GM19328 (cell line): Measurements from ENCODE around the gene TANK.

Experiments
- ATAC-seq: cut with Tn5 transposase; IDR thresholded peaks from one replicate; pipeline ENCODE4 v1.9.1; 2021; ENCODE audit warnings: mild to moderate bottlenecking, moderate library complexity; ENCODE audit not compliant: unreplicated experiment

TANK gene, protein sequence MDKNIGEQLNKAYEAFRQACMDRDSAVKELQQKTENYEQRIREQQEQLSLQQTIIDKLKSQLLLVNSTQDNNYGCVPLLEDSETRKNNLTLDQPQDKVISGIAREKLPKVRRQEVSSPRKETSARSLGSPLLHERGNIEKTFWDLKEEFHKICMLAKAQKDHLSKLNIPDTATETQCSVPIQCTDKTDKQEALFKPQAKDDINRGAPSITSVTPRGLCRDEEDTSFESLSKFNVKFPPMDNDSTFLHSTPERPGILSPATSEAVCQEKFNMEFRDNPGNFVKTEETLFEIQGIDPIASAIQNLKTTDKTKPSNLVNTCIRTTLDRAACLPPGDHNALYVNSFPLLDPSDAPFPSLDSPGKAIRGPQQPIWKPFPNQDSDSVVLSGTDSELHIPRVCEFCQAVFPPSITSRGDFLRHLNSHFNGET

DNA sequence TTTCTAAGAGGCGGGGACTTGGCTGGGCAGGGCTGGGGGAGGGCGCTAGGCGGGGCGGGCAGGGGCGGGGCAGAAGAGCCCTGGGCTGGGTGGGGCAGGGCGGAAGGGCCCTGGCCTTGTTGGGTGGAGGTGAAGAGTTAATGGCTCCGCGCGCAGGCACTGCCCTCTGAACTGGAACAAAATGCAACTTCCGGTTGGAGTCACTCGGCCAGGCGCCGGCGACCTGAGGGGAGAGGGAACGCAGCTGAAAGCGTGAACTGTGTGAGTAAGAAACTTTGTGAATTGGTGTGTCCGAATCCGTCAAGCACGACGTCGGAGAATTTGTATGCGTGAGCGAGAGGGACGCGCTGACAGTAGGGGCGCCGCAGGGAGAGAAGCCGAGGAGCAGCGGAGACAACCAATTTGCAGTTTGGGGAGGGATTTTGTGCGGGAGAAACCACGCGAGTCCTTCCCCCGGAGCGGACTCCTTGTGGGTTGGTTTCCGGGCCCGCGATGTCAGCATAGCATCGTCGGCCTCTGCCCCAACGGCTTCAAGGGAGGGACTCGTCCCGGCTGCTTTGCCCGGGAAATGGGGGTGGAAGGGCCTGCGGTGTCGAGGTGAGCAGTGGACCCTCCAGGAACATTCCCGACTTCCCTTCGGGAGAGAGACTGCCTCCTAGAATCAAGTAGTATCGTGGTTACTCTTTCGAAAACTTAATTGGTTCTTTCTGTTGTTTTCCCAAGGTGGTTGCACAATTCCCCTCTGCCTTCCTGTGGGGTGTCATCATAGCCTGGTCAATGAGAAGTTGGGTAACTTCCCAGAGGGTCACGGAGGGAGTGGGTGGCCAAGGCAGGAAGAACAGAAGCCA, at the start of gene TANK:
TSS of gene TANK (plus strand) at position 203 of the 848 bp plus-strand sequence. CDS start 19,235 bp downstream, outside the sequence.
- peak; percentile 85 for ATAC-seq

- ATAC-seq: no peak
These were observed 48.7 kb upstream of the TANK start for GRCh38 chr2:161111531-161111930.

DNA sequence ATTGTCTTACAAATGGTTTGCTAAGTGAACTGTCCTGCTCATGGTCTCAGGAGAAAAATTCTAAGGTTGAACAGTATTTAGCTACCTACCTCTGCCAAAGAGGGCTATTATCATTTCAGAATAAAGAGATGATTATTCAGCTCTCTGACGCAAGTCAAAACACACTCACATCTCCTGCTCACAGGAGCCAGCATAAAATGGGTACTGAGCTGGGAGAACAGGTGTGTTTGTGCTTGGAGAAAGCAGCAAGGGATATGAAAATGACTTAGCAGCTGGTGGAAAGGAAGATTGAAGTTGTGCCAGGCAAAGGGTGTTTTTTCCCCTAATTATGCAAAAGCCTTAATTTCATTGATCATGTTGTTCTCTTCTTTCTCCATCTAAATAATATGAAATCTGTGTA, 47.3 kb upstream of the TANK start:
- no peak for ATAC-seq

DNA sequence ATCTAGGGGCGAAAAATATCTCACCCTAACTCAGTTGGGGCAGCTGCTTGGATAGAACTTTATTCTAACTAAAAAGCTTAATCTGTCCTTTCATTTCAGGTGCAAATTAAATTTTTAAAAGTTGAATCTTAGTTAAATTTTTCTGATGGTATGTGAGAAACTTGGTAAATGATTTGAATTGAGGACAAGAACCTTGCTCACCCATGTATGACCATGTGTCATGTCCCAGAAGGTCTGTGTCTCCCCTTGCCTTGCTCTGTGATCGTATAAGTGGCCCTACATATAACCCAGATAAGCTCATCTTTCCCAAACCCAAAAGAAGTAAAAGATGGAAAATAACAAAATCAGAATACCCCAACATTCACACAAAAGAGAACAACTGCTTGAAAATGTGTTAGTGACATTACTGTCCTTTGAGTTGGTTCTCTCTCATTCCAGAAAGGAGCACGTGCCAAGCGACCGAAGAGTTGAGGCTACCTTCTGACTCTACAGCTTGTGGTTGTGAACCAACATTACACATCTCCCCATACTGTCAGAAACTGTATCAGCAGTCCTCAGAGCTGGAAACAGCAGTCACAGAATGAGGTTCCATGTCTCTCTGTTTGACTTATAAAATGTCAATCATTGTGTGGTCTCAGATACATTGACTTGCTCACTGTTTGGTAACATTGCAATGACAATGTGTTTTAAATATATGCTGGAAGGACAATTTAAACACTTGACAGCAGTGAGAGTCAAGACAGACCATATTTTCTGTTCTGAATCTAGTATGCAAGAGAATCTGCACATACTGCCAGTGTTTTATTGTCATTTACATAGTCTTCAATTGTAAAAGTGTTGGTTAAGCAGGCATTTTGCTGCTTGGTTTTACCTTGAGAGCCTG, 46.3 kb upstream of the TANK start:
- no peak for ATAC-seq

- no peak for ATAC-seq
These were observed 45.0 kb upstream of the TANK start for GRCh38 chr2:161115205-161115604.

GRCh38 chr2:161115605-161116380, 44.4 kb upstream of the TANK start:
- ATAC-seq: no peak

GRCh38 chr2:161116509-161116908, 43.7 kb upstream of the TANK start:
- no peak for ATAC-seq

DNA sequence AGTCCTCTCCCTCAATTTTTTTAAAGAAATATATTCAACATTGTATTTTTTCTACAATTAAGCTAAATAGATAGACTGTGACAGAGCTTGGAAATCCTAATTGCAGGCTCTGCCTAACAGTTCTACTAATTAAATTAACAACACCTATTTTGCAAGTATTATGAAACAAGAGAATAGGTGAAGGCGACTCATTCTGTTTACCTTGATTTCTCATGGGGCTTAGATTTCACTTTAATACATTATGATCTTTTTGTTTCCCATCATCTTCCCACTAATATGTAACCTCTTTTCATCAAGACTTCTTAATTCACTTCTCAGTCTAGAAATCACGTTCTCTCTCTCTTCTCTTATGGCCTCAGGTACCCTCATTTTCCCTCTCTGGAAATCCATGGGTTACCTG, 42.7 kb upstream of the TANK start:
- ATAC-seq: no peak

- ATAC-seq: no peak
These were observed 41.5 kb upstream of the TANK start for GRCh38 chr2:161118722-161119121.

DNA sequence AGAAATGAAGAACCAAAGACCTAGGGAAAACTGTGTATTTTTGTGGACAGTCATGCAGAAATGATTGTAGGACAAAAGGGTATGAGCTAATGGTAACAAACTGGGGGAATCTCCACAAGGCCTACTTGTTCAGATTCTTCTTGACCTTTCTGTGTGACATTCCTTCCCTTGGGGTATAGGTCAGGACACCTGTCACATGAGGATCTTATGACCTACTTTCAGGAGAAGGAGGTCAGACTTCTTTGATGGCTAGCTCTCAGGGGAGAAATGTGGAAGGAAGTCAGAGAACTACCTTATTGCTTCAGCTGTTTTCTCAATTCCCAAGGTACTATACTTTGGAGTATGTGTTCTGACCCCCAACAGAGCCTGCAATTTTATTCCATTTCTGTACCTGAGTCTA, 40.7 kb upstream of the TANK start:
- ATAC-seq: no peak

DNA sequence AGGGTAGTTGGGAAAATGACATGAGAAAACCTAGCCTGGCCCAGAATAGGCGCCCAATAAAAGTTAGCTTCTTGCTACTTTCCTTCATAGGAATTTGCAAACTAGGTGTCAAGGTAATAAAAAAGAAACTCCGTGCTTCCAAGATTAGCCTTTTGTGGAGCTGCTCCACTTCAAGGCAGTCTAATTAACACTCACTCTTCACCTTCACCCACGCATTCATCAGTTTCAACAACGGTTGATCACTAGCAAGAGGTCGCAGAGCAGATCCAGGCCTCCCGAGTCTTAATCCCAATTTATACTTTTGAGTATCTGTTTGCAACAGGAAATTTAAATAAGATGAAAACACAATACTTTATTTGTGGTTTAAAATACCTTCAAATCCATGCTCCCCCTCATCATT, 39.5 kb upstream of the TANK start:
- ATAC-seq: no peak

DNA sequence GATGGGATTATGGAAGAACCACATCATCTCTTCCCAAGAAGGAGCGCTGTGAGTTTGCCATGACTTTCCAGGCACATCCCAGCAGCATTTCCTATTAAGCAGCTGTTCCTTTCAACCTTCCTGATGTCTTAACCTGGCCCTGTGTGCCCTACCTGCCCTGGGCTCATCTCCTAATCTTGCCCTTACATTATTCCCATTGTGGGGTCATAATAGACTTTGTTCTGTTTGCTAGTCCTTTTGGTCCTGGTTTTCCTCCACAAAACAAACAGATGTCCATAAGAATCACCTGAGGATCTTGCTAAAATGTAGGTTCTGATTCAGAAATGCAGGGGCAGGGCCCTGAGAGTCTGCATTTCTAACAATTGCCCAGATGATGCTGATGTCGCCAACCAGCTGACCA, 38.6 kb upstream of the TANK start:
- no peak for ATAC-seq

DNA sequence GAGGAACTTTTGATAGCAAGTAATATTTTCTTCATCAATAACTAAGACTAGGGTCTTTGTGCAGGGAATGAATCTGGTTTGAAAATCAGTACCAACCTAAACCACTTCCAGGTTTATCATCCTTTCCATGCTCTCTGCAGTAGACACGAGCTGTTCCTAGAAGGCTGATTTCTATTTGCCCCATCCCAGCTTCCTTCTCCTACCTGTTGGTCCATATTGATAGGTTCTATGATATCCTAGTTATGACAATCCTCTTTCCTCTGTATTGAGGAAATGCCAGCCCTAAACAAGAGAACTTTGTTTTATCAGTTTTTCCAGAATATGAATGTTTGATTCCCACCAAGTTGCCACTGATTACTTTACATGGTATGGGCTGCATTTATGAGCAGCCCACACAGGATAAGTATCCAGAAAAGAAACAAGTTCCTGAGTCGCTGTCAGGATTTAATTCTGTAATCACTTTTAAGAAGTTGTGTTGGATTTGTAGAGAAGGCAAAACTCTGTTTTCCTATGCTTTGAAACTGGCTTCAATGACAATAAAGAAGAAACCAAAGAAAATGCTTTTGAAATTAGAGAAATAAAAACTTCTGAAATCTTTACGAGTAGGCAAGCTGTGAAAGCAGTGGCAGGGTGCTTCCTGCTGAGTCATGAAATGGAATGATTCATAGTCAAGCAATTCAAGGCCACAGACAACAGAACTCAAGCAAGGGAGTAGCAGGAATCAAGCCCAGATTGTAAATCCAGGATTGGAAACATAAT, 37.3 kb upstream of the TANK start:
- ATAC-seq: no peak

- ATAC-seq: no peak
These were observed 36.6 kb upstream of the TANK start for GRCh38 chr2:161123531-161124030.

- ATAC-seq: no peak
These were observed 36.0 kb upstream of the TANK start for GRCh38 chr2:161124201-161124600.

DNA sequence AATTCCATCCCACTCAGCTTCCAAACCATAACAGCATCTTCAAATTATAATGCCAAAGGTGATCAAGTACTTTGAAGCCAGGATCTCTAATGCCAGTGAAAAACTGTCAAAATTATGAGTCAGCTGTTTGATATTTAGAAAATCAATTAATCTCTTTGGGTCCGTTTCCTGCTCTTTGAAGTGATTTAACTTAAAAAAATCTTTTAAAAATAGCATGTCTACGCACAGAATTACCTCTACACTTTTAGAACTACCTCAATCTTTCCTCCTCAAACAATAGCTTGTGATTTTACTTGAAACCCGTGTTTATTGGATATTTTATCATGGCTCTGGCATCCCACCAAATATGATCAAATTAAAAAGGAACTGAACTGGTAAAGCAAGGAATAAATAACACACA, 31.3 kb upstream of the TANK start:
- ATAC-seq: no peak

DNA sequence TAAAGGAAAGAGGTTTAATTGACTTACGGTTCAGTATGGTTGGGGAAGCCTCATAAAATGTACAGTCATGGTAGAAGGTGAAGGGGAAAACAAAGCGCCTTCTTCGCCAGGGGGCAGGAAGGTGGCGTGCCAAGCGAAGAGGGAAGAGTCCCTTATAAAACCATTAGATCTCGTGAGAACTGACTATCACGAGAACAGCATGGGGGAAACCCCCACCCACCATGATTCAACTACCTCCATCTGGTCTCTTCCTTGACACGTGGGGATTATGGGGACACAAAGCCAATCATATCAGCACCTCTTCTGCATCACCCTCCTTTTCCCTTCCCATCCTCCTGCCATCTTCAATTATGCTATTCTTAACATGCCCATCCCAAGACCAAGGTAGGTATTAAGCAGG, 29.9 kb upstream of the TANK start:
- ATAC-seq: no peak

GRCh38 chr2:161131074-161131680, 29.1 kb upstream of the TANK start:
- ATAC-seq: no peak

DNA sequence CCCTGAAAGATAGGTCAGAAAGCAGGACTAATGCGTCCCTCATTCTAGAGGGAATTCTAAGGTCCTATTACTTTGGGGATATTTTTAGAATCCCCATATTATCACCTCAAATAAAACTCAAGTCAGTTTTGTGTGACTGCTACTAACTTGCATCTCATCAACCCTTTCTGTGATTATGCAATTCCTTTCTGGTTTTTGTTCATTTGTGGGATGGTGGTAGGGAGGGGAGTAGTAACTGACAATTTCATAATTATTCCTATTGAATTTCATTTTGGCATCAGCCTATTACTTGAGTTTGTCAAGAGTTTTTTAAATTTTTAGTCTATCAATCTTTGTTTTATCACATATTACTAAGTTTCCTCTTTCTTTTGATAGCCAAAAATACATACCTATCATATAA, 28.4 kb upstream of the TANK start:
- no peak for ATAC-seq
